ACHN (cell line): Measurements from ENCODE around the gene CLN6.
"Not testable (repeated sequence)": the region's sequence is repeated elsewhere in the genome, so short reads cannot be mapped to it uniquely, and the experiment has no call there.

Source experiments
- DNase-seq: peaks from one replicate; pipeline ENCODE4 v3.0.0-alpha.2; 2015
- in situ Hi-C: cut with HindIII; loops from 2 replicates; pipeline ENCODE4 v1.10.0; 2017; ENCODE audit warnings: low sequenced_read_pairs, low pct_ligation_motif_present, low pct_unique_long_range_greater_than_20kb

Gene CLN6

DNA sequence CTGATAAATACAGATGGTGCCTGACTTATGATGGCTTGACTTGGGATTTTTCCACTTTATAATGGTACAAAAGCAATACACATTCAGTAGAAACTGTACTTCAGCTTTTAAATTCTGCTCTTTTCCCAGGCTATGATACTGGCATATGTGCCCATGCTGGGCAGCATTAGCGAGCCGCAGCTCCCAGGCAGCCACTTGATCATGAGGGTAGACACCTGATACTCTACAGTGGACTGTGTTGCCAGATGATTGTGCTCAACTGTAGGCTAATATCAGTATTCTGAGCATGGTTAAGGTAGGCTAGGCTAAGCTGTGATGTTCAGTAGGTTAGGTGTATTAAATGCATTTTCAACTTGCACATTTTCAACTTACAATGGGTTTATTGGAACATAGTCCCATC, 30.4 kb upstream of the CLN6 start:
- in situ Hi-C loops = no loop called here
- no peak for DNase-seq

- in situ Hi-C loops = no loop called here
Measured at GRCh38 chr15:68258692-68259091, 29.2 kb upstream of the CLN6 start.

DNA sequence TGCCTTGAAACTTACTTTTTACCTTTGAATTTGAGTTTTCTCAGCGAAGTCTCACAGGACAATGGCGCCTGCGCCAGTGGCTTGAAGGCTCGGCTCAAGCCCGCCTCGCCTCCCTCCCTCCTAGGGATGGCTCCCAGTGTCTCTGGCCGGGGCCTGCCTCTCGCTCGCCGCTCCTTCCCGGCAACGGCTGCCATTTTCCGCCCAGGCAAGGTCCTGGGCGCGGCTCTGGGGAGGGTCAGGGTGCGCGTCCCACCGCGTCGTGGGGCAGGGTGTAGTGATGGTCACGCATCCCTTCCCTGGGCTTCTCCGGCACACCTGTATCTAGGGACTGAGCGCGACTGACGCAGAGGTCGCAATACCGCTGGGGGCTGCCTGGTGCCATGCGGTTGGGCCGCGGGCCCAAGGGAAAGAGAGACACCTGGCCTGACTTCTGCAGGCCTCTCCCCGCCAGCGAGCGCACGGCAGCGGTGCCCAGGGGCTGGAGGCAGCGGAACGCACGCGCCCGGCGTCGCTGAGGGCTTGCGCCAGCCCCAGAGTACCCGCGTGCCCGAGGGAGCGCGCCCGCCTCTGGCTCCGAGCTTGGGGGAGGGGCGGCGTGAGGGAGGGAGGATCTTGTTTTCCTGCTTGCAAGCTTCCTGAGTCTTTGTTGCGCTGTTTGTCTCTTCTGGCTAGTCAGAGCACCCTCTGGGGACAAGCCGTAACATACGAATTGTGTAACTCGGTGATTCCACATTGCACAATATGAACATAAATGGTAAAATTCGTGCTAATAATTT, 27.3 kb upstream of the CLN6 start:
- DNase-seq = peak; percentile 64
- in situ Hi-C loops = no loop called here

More at GRCh38 chr15:68258692-68259091, 29.2 kb upstream of the CLN6 start:
- DNase-seq = no peak

GRCh38 chr15:68252925-68253534, 23.5 kb upstream of the CLN6 start:
- DNase-seq = peak; percentile 76
- in situ Hi-C loops = no loop called here

GRCh38 chr15:68249058-68249713, 19.7 kb upstream of the CLN6 start:
- in situ Hi-C loops = no loop called here
- DNase-seq = no peak

DNA sequence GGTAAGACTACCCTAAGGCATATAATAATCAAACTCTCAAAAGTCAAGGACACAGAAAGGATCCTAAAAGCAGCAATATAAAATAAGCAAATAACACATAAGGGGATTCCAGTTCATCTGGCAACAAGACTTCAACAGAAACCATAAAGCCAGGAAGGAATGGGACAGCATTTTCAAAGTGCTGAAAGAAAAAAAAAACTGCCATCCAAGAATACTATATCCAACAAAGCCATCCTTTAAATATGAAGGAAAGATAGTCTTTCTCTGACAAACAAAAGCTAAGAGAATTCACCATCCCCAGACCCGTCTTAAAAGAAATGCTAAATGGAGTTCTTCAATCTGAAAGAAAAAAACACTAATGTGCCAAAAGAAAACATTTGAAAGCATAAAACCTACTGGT, 14.7 kb upstream of the CLN6 start:
- in situ Hi-C loops = no loop called here
- no peak for DNase-seq

DNA sequence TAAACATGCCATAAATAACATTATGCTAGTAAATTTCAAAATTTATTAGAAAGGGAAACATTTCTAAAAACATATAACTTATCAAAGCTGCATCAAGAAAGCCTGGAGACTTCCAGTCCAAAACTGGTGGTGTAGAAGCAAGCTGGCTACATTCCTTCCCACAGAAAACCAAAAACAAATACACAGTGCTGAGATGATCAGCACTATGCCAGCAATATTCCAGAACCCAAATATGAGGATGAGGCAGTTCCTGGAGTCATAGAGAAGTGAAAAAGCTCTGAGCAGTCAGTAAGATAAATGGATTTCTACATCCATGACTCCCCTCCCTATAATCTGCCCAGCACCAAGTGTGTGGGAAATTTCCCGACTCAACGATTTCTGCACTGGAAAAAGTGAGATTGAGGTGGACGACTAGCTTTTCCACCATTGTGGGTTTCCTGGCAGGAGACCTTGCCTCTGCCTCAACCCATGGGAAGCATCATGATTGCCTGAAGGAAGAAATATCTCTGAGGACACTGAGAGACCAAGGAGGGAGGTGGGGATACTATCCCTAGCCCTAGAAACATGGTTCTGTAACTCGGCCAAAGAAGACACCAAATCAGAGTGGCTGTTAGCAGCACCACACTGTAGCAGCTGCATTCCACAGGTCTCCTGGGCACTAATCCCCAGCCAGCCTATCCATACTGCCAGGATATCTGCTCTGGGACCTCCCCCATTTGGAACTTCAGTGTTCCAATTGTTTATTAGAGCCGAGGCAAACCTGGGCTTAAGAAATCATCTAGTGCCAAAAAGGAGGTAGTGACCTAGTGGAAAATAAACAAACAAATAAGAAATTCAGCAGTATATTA, 11.8 kb upstream of the CLN6 start:
- in situ Hi-C loops = no loop called here
- no peak for DNase-seq

DNA sequence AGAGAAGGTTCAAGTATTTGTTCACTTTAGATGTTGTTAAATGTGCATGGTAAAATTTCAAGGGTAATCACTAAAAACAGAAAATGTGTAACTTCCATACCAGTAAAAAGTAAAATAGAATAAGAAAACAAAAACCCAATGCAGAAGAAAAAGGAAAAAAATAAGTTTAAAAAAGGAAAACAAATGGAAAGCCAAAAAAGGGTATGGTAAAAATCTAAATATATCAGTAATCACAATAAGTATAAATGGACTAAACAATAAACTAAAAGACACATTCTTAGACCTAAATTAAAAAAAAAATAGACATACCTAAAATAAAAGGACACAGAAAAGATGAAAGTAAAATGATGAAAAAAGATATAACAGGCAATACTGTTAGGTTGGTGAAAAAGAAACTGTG, 9.5 kb upstream of the CLN6 start:
- DNase-seq = no peak
- in situ Hi-C loops = no loop called here

DNA sequence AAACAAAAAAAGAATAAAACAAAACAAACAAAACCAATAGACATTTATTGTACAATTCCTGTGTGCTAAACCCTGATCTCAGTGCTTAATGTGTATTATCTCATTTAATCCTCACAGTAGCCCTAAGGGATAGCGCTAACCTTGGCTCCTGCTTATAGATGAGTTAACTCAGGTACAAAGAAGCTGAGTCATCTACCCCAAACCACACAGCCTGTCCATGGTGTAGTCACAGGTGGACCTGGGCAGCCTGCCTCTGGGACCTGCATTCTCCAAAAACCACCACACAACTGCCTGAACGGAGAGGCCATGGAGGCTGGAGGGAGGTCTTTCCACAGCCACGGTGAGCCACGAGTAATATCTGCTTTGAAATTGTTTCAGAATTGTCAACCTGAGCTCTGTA, 5.5 kb upstream of the CLN6 start:
- in situ Hi-C loops = no loop called here
- no peak for DNase-seq

DNA sequence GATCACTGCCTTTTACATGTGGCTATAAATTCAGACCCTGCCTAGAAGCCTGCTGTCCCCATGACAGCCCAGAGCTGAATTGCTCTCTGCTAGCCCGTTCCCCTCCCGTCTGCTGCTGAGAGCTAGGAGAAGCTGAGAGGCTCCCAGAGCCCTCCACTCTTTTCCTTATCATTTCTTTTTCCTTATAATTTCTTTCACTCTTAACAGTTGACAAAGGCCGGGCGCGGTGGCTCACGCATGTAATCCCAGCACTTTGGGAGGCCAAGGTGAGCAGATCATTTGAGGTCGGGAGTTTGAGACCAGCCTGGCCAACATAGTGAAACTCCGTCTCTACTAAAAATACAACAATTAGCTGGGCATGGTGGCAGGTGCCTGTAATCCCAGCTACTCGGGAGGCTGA, 5.0 kb upstream of the CLN6 start:
- in situ Hi-C loops, DNase-seq: not testable (repeated sequence)

DNA sequence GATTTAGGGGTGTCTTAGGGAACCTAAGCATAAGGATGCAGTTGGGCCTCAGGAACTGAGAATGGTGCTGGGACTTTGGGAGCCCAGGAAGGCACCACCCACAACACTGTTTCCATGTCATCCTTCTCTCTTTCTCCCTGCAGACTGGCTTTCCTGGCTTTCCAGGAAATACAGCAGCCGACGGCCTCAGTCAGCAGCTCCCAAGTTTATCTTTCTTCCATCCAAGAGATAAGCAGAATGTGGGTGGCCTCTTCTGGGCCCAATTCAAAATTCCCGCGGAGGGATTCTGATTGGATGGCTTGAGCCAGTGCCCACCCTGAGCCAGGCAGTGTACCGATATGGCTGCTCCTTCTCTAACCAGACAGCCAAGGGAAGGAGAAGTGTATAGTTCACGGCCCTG, 4.5 kb upstream of the CLN6 start:
- in situ Hi-C loops = no loop called here
- no peak for DNase-seq

GRCh38 chr15:68232937-68233336, 3.4 kb upstream of the CLN6 start:
- in situ Hi-C loops = no loop called here
- DNase-seq = no peak

DNA sequence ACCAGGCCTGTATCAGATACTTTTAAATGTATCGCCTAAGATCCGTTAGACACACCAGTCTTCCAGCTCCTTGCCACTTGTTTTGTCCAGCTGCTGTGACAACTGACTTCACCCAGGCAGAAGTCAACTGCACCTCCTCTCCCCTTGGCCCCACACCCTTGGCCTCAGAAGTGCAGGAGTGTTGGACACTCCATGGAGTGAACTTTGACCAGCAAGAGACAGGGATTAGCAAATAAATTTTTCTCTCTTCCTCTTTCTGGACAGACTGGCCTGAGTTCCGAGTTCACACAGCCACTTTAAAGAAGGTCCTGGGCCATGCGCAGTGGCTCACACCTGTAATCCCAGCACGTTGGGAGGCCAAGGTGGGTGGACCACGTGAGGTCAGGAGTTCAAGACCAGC, 2.9 kb upstream of the CLN6 start:
- in situ Hi-C loops = no loop called here
- DNase-seq = no peak

DNA sequence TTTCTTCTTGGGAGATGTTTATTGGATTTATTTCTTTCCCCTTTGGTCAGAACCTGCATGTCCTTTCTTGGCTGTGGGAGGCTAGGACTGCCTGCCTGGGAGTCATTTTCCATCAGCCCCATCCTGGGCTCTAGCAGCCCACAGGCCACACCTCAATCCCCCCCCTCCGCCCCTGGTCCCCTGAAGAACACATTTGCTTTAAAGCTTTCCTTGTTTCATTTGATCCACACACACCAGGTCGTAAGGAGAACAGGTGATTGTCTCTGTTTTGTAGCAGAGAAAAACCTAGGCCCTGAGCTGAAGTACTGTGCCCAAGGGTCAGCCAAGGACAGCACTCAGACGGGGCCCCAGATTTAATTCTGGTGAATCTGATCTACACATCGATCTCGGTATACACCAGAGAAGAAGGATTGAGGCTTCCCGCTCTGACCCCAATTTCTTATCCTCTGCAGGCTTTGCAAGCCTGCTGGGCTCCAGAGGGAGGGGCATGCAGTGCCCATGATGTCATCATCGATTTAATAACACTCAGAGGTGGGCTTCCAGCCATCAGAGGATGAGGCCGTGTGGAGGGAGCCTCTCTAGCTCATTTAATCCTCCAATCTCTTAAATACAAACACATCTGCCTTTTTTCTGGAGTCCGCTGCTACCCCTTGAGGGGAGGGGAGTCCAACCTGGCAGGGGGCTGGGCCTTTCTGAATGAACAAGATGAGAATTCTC, 1.7 kb upstream of the CLN6 start:
- no peak for DNase-seq
- in situ Hi-C loops = no loop called here

- no peak for DNase-seq
Measured at GRCh38 chr15:68230157-68231100, 901 bp upstream of the CLN6 start.

GRCh38 chr15:68228971-68229385, 550 bp downstream of the CLN6 start:
- DNase-seq = no peak
- in situ Hi-C loops = no loop called here

More at GRCh38 chr15:68230157-68231100, 901 bp upstream of the CLN6 start:
- in situ Hi-C loops = no loop called here
